Activated naive CD8-positive, alpha-beta T cell treated with anti-CD3 and anti-CD28 coated beads, Interleukin-2, amount 50 U/mL, for 24 hours (primary cell): ENCODE results near the gene RYR3.
A peak's percentile ranks its signal among the peaks of the same experiment; 100 is the strongest.

Experiments
- ATAC-seq: fragments of 150-1000 bp; cut with Tn5 transposase; one replicate; pipeline ENCODE4 v1.10.0; 2021
- DNase-seq: peaks from one replicate; pipeline ENCODE4 v3.0.0; 2021
- H3K27ac Mint-ChIP-seq: one replicate; pipeline ENCODE4 v1.8.0; 2021; ENCODE audit warnings: mild to moderate bottlenecking, mixed read lengths
- H3K27me3 Mint-ChIP-seq: one replicate; pipeline ENCODE4 v1.8.0; 2021; ENCODE audit warnings: mixed read lengths
- H3K36me3 Mint-ChIP-seq: one replicate; pipeline ENCODE4 v1.8.0; 2021; ENCODE audit warnings: low read depth, mixed read lengths
- H3K4me1 Mint-ChIP-seq: one replicate; pipeline ENCODE4 v1.8.0; 2021; ENCODE audit warnings: mixed read lengths
- H3K4me3 Mint-ChIP-seq: one replicate; pipeline ENCODE4 v1.8.0; 2021; ENCODE audit warnings: mild to moderate bottlenecking, moderate library complexity, mixed read lengths
- H3K9me3 Mint-ChIP-seq: one replicate; pipeline ENCODE4 v1.8.0; 2021; ENCODE audit warnings: mixed read lengths

The RYR3 gene

GRCh38 chr15:33310481-33311311 lies at the start of gene RYR3:
RYR3 (plus strand) TSS chr15:33310967; CDS start chr15:33311046, 79 bp downstream.
- no peak for DNase-seq
- Mint-ChIP-seq H3K4me1 (peaks cover 5% of the 10 kb centered on the region), H3K9me3 (no peaks in the 10 kb centered on the region), H3K4me3 (peak within 1 kb of the TSS; percentile 19), H3K27ac (no peak within 1 kb of the TSS), H3K36me3 (no peaks in the 10 kb centered on the region), H3K27me3 (peaks cover 36% of the 10 kb centered on the region)
- peak; percentile 24 for ATAC-seq

GRCh38 chr15:33262306-33262705 lies 48.5 kb upstream of the RYR3 start:
- no peaks in the 10 kb centered on the region for H3K27me3 Mint-ChIP-seq
- no peak overlapping the region for H3K27ac Mint-ChIP-seq
- no peak overlapping the region for H3K4me3 Mint-ChIP-seq
- H3K4me1 Mint-ChIP-seq, result no peaks in the 10 kb centered on the region
- no peaks in the 10 kb centered on the region for H3K9me3 Mint-ChIP-seq
- no peak for DNase-seq
- ATAC-seq, result no peak
- H3K36me3 Mint-ChIP-seq, result no peaks in the 10 kb centered on the region

- DNase-seq (no peak), ATAC-seq (no peak)
- Mint-ChIP-seq H3K4me3 (no peak overlapping the region), H3K36me3 (no peaks in the 10 kb centered on the region), H3K9me3 (peaks cover 5% of the 10 kb centered on the region), H3K27me3 (peaks cover 2% of the 10 kb centered on the region), H3K27ac (no peak overlapping the region), H3K4me1 (no peaks in the 10 kb centered on the region)
Measured at GRCh38 chr15:33277689-33278088, 33.1 kb upstream of the RYR3 start.

- ATAC-seq (no peak), DNase-seq (no peak)
- Mint-ChIP-seq H3K27ac (no peak overlapping the region), H3K4me1 (no peaks in the 10 kb centered on the region), H3K9me3 (peaks cover 2% of the 10 kb centered on the region), H3K36me3 (no peaks in the 10 kb centered on the region), H3K4me3 (no peak overlapping the region), H3K27me3 (peaks cover 2% of the 10 kb centered on the region)
Measured at GRCh38 chr15:33278816-33279612, 31.8 kb upstream of the RYR3 start.

GRCh38 chr15:33279613-33280205 lies 31.1 kb upstream of the RYR3 start:
- H3K27me3 Mint-ChIP-seq, result peaks cover 2% of the 10 kb centered on the region
- H3K9me3 Mint-ChIP-seq, result no peaks in the 10 kb centered on the region
- no peaks in the 10 kb centered on the region for H3K36me3 Mint-ChIP-seq
- ATAC-seq (no peak), DNase-seq (no peak)
- no peak overlapping the region for H3K27ac Mint-ChIP-seq
- H3K4me1 Mint-ChIP-seq, result no peaks in the 10 kb centered on the region
- no peak overlapping the region for H3K4me3 Mint-ChIP-seq

GRCh38 chr15:33282226-33283020 lies 28.3 kb upstream of the RYR3 start:
- Mint-ChIP-seq H3K27me3 (peaks cover 2% of the 10 kb centered on the region), H3K9me3 (no peaks in the 10 kb centered on the region), H3K27ac (no peak overlapping the region), H3K4me1 (no peaks in the 10 kb centered on the region), H3K4me3 (no peak overlapping the region), H3K36me3 (no peaks in the 10 kb centered on the region)
- ATAC-seq (no peak), DNase-seq (no peak)

- DNase-seq, result no peak
- Mint-ChIP-seq H3K4me1 (no peaks in the 10 kb centered on the region), H3K27ac (no peak overlapping the region), H3K36me3 (no peaks in the 10 kb centered on the region), H3K4me3 (no peak overlapping the region), H3K27me3 (no peaks in the 10 kb centered on the region), H3K9me3 (no peaks in the 10 kb centered on the region)
- ATAC-seq, result no peak
Measured at GRCh38 chr15:33283576-33283975, 27.2 kb upstream of the RYR3 start.

- H3K4me1 Mint-ChIP-seq, result no peaks in the 10 kb centered on the region
Measured at GRCh38 chr15:33284336-33284735, 26.4 kb upstream of the RYR3 start.

GRCh38 chr15:33292717-33293307 lies 18.0 kb upstream of the RYR3 start:
- no peaks in the 10 kb centered on the region for H3K36me3 Mint-ChIP-seq
- no peak overlapping the region for H3K27ac Mint-ChIP-seq
- H3K9me3 Mint-ChIP-seq, result no peaks in the 10 kb centered on the region
- DNase-seq (peak; percentile 57), ATAC-seq (peak; percentile 59)
- peaks cover 5% of the 10 kb centered on the region for H3K27me3 Mint-ChIP-seq
- H3K4me3 Mint-ChIP-seq, result no peak overlapping the region
- H3K4me1 Mint-ChIP-seq, result no peaks in the 10 kb centered on the region

More at GRCh38 chr15:33284336-33284735, 26.4 kb upstream of the RYR3 start:
- no peak overlapping the region for H3K27ac Mint-ChIP-seq
- no peak for DNase-seq
- H3K4me3 Mint-ChIP-seq, result no peak overlapping the region
- H3K27me3 Mint-ChIP-seq, result no peaks in the 10 kb centered on the region
- no peaks in the 10 kb centered on the region for H3K36me3 Mint-ChIP-seq
- no peak for ATAC-seq
- H3K9me3 Mint-ChIP-seq, result no peaks in the 10 kb centered on the region

GRCh38 chr15:33293713-33294334 lies 16.9 kb upstream of the RYR3 start:
- H3K4me1 Mint-ChIP-seq, result no peaks in the 10 kb centered on the region
- H3K9me3 Mint-ChIP-seq, result no peaks in the 10 kb centered on the region
- no peak overlapping the region for H3K27ac Mint-ChIP-seq
- no peak overlapping the region for H3K4me3 Mint-ChIP-seq
- H3K36me3 Mint-ChIP-seq, result no peaks in the 10 kb centered on the region
- DNase-seq, result no peak
- no peak for ATAC-seq
- H3K27me3 Mint-ChIP-seq, result peaks cover 5% of the 10 kb centered on the region

GRCh38 chr15:33296050-33296449 lies 14.7 kb upstream of the RYR3 start:
- no peaks in the 10 kb centered on the region for H3K9me3 Mint-ChIP-seq
- H3K27me3 Mint-ChIP-seq, result peaks cover 5% of the 10 kb centered on the region
- ATAC-seq (no peak), DNase-seq (no peak)
- no peaks in the 10 kb centered on the region for H3K36me3 Mint-ChIP-seq
- H3K4me3 Mint-ChIP-seq, result no peak overlapping the region
- no peaks in the 10 kb centered on the region for H3K4me1 Mint-ChIP-seq
- H3K27ac Mint-ChIP-seq, result no peak overlapping the region

GRCh38 chr15:33296856-33297255 lies 13.9 kb upstream of the RYR3 start:
- no peak overlapping the region for H3K4me3 Mint-ChIP-seq
- H3K4me1 Mint-ChIP-seq, result no peaks in the 10 kb centered on the region
- H3K27me3 Mint-ChIP-seq, result peaks cover 8% of the 10 kb centered on the region
- no peak overlapping the region for H3K27ac Mint-ChIP-seq
- DNase-seq (no peak), ATAC-seq (no peak)
- no peaks in the 10 kb centered on the region for H3K36me3 Mint-ChIP-seq
- H3K9me3 Mint-ChIP-seq, result no peaks in the 10 kb centered on the region

GRCh38 chr15:33298631-33299030 lies 12.1 kb upstream of the RYR3 start:
- DNase-seq (no peak), ATAC-seq (no peak)

More at GRCh38 chr15:33298631-33299030, 12.1 kb upstream of the RYR3 start:
- H3K9me3 Mint-ChIP-seq, result no peaks in the 10 kb centered on the region
- H3K36me3 Mint-ChIP-seq, result no peaks in the 10 kb centered on the region
- H3K4me1 Mint-ChIP-seq, result no peaks in the 10 kb centered on the region
- no peak overlapping the region for H3K4me3 Mint-ChIP-seq
- no peak overlapping the region for H3K27ac Mint-ChIP-seq
- peaks cover 7% of the 10 kb centered on the region for H3K27me3 Mint-ChIP-seq
